ENCODE measurements around the gene CDCP2.

- TF ChIP-seq CTCF (IDR thresholded peaks at IDR 0.05) (no peak), ZFX (IDR thresholded peaks at IDR 0.05; ENCODE audit: borderline replicate concordance) (no peak)
These were observed 58.6 kb downstream of the CDCP2 start for GRCh38 chr1:54094001-54094729.

Data from 22Rv1 (cell line).